HuH-7 (cell line): Measurements from ENCODE around the gene TTBK2.
"Not testable (repeated sequence)": the region's sequence is repeated elsewhere in the genome, so short reads cannot be mapped to it uniquely, and the experiment has no call there.

Source experiments
- DNase-seq: peaks from one replicate; pipeline ENCODE4 v3.0.0; 2011; ENCODE audit warnings: low spot score

The TTBK2 gene

DNA sequence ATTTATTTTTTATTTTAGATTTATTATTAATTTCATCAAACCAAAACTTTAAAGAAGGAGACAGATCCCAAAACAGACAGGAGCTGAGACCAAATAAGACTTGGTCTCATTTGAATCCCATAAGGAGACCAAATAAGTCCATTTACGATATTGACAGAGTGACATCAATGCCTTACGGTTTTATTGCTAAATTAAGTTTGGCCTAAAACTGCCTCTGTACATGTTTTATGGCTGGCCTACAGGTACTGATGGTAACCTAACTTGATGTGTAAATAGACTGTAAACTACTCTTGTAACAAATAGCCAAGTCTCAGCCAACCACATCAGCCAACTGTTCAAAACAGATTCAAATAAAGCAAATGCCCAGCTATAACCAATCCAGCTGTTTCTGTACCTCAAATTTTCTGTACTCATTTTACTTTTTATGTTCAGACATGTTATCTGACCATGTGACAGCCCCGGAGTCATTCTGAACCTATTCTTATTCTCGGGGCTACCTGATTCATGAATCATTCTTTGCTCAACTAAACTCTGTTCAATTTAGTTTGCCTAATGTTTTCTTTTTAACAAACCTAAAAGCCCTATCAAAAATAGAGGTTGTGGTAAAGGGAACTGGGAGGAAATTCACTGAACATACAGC, 94.2 kb downstream of the TTBK2 start:
- DNase-seq = peak; percentile 2

DNA sequence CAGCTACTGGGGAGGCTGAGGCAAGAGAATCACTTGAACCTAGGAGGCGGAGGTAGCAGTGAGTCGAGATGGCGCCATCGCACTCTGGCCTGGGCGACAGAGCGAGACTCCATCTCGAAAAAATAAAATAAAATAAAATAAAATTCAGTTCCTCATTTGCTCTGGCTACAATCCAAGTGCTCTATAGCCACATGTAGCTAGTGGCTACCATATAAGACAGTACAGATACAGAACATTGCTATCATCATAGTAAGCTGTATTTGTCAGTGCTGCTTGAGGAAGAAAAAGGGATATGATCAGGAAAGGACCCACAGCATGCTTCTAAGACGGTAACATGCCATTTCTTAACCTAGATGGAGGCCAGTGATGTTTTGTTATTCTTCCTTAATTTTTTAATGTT, 95.0 kb downstream of the TTBK2 start:
- no peak for DNase-seq

DNA sequence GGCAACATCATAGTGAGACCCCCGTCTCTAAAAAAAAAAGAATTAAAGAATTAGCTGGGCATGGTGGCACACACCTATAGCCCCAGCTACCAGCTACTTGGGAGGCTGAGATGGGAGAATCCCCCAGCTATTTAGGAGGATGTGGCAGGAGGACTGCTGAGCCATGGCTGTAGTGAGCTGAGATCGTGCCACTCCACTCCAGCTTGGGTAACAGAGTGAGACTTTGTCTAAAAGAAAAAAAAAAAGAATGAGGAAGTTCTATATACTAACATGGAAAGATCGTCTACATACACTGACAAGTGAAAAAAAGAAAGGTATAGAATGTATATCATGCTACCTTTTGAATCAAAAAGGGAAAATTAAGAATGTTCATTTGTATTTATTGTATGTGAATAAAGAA, 99.8 kb downstream of the TTBK2 start:
- DNase-seq = no peak

DNA sequence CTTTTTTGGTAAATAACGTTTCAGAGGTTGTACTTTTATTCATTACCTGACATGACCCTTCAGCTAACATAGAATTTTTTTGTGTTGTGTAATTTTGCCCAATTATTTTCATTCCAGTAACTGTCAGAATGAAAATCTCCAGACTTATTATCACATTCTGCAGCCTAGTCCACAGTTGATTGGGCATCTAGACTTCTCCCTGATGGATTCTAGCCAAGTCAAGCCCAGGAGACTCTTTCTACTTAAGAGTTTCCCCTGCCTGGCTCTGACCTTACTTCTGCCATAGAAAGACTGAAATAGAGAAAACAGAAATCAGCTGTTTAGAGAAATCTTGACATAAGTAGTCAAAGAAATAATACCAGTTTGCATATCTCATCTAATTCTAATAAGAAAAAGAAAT, 100.8 kb downstream of the TTBK2 start:
- no peak for DNase-seq

DNA sequence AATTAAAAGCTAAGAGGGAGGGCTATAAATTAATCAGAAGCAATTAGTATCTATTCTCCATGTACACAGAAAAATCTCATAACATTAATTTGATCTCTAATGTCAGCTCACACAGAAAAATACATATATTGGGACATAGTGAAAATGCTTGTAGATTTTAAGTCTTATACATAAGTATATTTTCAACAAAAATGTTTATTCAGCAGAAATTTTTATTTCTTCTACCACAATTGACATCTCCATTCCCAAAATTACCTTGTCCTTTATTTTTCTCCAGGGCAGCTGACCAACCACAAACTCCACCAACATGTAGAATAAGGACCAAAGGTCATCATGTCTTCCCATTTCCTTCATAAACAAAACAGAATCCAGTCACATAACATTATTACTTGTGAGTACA, 109.1 kb downstream of the TTBK2 start:
- no peak for DNase-seq

DNA sequence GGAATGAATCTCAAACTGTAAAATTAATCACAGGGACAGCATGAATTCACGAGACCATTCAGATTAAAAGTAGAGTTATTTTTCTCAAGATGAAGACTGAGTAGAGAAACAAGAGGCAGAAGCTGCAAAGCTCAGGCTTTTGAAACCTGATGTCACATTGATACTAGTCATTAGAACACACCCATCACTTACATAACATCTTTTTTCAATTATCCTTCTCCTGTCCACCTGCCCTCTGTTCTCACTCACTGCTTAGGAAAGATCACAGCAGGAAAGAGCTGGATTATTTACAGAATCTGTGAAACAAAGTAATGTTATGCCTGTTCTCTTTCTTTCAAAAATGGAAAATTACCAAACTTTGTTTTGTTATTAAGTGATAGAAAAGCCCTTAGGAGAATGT, 111.7 kb downstream of the TTBK2 start:
- no peak for DNase-seq

DNA sequence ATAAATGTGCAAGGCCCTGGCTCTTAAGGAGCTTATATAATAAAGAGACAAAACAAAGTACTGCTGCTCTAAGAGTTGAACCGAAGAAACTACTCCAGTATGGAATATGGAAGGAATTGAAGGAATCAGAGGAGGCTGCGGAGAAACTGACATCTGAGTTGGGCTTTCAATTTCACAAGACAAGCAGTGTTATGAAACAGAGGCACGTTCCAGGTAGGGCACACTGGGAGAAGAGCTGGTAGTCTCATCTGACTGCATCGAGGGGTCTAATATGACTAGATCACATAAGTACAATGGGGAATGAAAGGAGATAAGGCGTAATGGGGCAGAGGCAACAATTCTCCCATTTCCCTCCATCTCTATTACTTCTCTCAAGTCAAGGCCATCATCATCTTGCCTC, 115.3 kb downstream of the TTBK2 start:
- DNase-seq = no peak

DNA sequence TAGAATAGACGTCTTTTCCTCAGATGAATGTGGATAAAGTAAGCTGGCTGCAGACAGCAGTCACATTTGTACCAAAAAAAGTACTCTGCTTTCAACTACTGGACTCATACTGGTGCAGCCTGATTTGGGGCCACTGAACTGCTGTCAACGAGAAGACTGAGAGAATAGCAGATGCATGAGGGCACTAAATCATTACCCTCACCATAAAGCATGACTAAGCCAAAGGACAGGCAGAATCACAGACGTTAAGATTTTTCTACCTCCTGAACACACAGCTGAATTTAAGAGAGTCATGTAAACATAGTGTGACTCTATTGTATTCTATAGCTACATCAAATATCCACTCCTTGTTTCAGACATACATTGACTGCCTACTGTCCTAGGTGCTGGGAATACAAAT, 115.8 kb downstream of the TTBK2 start:
- DNase-seq = no peak

DNA sequence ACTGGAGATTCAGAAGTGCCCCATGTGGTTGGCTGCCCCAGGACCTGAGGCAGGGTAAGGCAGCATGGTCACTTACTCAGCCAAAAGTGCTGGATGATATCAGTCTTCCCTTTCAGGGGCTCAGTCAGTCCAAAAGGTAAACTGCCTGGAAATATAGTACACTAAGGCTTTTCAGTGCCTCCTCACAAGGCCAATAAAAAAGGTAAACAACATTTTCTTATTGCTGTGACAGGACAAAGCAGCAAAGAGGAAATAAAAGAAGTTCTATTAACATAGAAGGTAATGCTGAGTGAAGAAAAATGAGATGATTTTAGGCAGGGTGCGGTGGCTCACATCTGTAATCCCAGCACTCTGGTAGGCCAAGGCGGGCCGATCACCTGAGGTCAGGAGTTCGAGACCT, 117.1 kb downstream of the TTBK2 start:
- no peak for DNase-seq

DNA sequence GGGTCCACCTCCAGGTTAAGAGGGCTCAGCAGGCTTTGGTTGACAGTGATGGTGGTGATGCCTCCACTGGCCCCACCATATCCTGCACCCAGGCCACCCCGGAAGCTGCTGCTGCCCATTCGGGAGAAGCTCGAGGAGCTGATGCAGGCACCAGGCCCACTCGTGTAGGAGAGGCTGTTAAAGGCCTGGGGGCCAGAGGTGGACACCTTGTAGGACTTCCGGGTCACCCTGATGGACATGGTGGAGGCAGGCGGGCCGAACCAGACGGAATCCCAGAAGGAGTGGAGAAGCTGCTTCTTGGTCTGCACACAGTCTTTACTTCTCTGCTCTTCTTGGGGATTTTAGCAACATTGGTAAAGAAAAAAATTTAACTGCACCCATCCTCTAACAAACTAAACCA, 118.4 kb downstream of the TTBK2 start:
- no peak for DNase-seq

DNA sequence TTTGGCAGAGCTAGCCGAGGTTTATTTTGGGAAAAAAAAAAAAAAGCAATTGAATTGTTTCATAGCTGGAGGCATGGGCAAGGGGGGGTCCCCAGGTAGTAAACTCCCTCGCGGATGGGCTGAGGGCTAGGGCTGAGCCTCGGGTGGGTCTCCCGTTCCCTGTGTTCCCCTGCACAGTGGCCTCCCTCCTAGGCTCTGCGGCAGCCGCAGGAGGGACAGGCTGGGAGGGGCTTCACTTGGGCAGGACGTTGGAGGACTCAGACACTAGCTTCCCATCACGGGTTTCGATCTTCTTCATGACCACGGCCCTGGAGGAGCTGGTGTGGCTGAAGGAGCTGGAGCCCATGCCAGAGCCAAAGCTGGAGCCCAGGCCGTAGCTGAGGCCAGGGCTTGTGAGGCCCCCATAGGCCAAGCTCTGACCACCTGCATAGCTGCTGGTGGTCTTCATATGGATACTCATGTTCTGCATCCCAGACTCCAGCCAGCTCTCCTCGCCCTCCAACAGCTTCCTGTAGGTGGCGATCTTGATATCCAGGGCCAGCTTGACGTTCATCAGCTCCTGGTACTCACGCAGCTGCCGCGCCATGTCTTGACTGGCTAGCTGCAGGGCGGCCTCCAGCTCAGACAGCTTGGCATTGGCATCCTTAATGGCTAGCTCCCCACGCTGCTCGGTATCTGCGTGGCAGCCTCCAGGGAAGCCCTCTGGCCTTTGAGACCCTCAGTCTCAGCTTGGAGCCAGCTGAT, 119.7 kb downstream of the TTBK2 start:
- DNase-seq = no peak

DNA sequence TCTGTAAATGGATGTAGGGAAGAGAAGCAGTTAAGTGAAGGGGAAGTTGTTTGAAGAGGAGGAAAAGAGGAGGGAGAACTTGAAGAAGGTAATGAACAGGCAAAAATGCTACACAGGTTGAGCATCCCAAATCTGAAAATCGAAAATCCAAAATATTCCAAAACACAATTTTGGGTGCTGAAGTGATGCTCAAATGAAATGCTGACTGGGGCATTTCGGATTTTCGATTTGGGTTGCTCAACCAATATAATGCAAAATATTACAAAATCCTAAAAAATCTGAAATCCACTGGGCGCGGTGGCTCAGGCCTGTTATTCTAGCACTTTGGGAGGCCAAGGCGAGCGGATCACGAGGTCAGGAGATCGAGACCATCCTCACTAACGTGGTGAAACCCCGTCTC, 121.8 kb downstream of the TTBK2 start:
- DNase-seq = no peak

DNA sequence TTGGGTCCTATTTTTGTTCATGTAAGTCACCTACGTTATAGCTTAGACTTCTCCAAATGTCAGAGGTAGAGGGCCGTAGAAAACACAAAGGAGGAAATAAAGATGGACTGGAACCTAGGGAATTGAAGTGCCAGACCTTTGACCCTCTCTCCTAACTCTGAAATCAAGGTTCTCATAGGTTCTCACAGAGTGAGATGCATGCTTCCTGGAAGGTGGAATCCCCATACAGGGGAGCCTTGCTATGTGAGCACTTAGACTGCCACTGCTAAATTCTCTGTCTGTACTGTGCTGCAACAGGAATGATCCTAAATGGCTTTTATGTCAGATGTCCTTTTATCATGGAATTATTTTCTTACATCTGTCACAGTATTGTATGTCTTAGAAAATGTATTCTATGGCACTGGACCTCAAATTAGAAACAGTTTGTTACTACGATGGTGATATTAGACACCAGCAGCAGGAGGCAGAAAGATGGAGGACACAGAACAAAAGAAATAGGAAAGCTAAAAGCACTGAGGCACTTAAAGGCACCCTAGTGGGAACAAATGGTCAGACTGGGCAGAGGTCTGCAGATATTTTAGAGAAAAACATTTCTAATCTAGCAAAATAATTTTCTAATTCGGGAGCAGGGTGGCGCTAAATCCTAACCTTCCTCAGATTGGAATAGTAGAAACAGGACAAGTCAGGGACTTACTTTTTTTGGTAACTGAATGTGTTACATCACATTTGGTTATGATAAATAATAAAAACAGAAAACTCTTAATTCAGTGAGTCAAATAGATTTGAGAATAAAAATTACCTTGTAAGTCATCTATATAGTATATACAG, 123.4 kb downstream of the TTBK2 start:
- no peak for DNase-seq

DNA sequence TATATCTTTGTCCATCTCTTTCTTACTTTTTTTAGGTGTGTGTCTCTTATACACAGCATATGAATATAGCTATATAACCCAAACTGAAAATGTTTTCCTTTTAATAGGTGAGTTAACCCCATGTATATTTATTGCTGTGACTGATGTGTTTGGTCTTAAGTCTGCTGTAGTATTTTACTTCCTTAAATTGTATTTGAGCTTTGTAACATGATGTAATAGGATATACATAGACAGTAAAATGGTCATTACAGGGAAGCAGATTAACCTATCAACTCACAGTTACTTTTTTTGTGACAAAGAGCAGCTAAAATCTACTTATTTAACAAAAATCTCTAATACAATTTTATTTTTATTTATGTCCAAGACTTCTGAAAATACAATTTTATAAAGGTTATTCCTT, 131.9 kb downstream of the TTBK2 start:
- no peak for DNase-seq

DNA sequence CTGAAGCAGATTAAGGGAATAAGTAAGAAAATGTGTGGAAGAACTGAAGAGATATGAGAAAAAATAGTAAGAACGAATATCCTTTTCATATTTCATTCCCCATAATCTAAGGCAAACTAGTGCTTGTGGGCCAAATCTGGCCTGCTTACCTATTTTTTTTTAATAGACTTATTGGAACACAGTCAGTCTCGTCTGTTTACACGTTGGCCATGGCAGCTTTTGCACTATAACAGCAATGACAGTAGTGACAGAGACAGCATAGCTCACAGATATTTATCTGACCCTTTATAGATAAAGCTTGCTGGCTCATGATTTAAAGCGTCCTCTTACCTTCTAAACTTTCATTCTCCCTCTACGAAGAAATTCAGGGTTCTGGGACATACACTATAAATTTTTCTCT, 133.6 kb downstream of the TTBK2 start:
- no peak for DNase-seq

DNA sequence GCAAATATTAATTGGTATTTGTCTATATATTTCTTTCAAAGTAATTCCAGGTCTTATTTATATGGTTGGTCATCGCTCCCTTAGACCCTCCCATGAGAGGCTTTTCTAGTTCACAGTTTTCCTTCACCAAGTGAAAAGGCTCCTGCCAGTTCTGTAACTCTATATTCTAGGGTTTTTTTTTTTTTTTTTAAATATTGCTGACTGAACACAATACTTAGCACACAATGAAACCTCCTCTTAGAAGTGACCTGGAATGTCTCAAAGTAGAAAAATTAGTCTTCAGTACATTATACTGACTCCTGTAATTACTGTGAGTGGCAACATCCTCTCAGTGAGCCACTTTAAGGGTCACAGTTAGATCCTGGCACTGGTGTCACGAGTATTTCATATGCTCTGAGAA, 135.0 kb downstream of the TTBK2 start:
- DNase-seq = no peak

DNA sequence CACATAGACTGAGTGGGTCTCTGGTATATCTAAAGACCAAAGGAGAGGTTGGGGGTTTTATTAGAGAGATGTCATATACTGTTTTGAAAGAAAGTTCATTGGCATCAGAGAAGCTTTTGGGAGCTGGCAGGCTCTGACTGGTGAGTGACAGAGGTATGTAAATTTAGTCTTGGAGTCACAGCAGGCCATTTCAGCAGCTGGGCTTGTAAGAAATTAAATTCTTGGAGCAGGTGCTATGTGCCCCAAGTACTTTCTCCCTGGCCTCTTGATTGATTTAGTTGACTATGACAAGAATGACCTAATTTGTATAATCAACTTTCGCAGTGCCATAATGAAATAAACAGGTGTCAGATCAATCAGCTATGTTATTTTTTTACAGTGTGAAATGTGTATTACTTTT, 135.9 kb downstream of the TTBK2 start:
- DNase-seq = no peak

DNA sequence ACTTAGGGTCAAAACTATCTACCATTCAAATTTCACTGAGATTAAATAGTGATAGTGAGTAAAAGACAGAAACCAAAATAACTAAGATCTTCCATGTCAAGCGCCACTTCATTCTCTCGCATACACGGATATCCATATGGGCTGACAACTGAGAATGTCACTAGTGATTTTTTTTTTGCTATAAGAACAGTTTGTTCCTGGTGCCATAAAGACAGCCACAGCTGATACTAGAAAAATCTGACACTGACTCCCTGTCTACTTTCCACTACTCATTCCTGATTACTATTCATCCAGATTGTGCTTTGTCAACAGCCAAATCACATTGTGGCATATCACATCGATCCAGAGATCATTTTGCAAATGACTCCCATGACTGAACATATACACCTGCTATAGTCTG, 137.9 kb downstream of the TTBK2 start:
- no peak for DNase-seq

DNA sequence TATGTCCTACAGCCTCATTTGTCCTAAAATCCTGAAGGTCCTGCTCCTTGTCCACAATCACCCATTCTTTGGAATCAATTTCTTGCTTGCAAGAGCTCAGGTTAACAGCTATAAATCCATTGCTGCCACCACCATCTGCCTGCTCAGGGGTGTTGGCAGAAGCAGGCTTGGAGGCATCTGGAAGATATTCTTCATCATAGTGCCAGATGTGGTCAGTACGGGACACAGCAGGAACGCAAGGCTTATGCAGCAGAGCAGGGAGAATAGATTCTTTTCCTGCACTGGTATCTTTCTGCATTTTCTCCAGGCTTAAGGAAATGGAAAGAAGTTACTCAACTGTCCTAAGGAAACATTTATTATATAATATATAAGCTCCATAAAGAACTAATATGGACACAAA, 145.2 kb downstream of the TTBK2 start:
- DNase-seq = no peak

DNA sequence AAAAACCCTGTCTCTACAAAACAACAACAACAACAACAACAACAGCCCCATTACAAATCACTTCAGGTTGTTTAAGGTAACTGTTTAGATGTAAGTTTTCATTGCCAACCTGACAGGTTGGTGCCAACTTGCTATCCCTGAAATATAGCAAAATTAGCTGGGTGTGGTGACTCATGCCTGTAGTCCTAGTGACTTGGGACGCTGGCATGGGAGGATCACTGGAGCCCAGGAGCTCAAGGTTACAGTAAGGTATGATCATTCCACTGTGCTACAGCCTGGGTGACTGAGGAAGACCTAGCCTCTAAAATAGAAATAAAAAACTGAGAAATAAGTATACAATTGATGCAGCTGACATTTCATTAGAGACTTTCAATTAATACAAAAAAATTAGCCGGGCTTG, 147.7 kb downstream of the TTBK2 start:
- DNase-seq = no peak

DNA sequence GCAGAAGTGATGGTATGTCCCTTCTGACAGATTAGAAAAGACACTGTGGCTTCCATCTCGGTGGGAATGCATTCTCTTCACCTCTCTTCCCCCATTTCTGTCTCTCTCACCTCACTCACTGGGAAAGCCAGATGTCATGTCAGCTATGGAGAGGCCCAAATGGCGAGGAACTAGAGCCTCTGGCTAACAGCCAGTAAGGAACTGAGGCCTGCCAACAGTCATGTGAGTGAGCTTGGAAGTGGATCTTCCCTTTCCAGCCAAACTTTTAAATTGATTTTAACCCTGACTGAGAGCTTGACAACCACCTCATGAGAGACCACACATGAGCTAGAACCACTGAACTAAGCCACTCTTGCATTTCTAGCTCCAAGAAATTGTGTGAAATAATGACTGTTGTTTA, 148.4 kb downstream of the TTBK2 start:
- DNase-seq = no peak

DNA sequence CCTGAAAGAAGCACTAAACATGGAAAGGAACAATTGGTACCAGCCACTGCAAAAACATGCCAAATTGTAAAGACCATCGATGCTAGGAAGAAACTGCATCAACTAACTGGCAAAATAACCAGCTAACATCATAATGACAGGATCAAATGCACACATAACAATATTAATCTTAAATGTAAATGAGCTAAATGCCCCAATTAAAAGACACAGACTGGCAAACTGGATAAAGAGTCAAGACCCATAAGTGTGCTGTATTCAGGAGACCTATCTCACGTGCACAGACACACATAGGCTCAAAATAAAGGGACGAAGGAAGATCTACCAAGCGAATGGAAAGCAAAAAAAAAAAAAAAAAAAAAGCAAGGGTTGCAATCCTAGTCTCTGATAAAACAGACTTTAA, 154.5 kb downstream of the TTBK2 start:
- not testable (repeated sequence) for DNase-seq

DNA sequence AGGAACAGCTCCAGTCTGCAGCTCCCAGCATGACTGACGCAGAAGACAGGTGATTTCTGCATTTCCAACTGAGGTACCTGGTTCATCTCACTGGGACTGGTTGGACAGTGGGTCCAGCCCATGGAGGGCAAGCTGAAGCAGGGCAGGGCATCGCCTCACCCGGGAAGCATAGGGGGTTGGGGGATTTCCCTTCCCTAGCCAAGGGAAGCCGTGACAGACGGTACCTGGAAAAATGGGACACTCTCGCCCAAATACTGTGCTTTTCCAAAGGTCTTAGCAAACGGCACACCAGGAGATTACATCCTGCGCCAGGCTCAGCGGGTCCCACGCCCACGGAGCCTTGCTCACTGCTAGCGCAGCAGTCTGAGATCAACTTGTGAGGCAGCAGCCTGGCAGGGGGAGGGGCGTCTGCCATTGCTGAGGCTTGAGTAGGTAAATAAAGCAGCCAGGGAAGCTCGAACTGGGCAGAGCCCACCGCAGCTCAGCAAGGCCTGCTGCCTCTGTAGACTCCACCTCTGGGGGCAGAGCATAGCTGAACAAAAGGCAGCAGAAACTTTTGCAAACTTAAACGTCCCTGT, 156.3 kb downstream of the TTBK2 start:
- not testable (repeated sequence) for DNase-seq
